Adrenal gland (tissue), 12 donors: ENCODE measurements around the gene MAGEB17. TPM values are rescaled to one million over a fixed set of nuclear protein-coding genes. Genes with fewer than 3 reads are reported as not detected.

Experiments used
- DNase-seq, 7 donors: peaks; one replicate each; pipeline ENCODE4 v3.0.0-alpha.2; 2019 to 2020
- H3K27ac ChIP-seq, 5 donors: fragments of 200-600 bp; sonication (generic) in 4 of 5; 1 replicate in 3 of 5; 2 replicates in 2 of 5; pipeline versions ENCODE4 v1.5.1 to v1.8.0; 2016 to 2020; ENCODE audit warnings: mild to moderate bottlenecking in 1 of 5
- H3K27me3 ChIP-seq: fragments of 200-600 bp; 2 replicates; pipeline ENCODE4 v1.8.0; 2021
- H3K36me3 ChIP-seq, 2 donors: fragments of 200-600 bp; replicated peaks in 1 of 2; 1 replicate in 1 of 2; 2 replicates in 1 of 2; pipeline versions ENCODE4 v1.5.1 to v1.8.0; 2018 to 2022
- H3K4me1 ChIP-seq, 2 donors: fragments of 200-600 bp; replicated peaks in 1 of 2; 1 replicate in 1 of 2; 2 replicates in 1 of 2; pipeline versions ENCODE4 v1.5.1 to v1.8.0; 2018 to 2021
- H3K4me3 ChIP-seq, 4 donors: fragments of 200-600 bp; sonication (generic) in 3 of 4; one replicate each; pipeline ENCODE4 v1.5.1; 2016 to 2018
- H3K9me3 ChIP-seq, 3 donors: fragments of 200-600 bp; sonication (generic) in 1 of 3; replicated peaks in 1 of 3; 1 replicate in 2 of 3; 2 replicates in 1 of 3; pipeline versions ENCODE4 v1.5.1 to v1.8.0; 2016 to 2021
- POLR2A ChIP-seq, 2 donors: fragments of 450-650 bp; IDR thresholded peaks; one replicate each; pipeline ENCODE4 v1.6.1; 2017; ENCODE audit warnings: antibody characterized with exemption in 2 of 2, mild to moderate bottlenecking in 2 of 2, moderate library complexity in 1 of 2
- whole genome bisulfite sequencing, 4 donors: extraction: QIAGEN DNeasy Blood & Tissue Kit in 2 of 4; methylation state at CpG; one replicate each; pipeline versions ENCODE4 v1.1.5 to v1.1.7; 2013 to 2017; 5-methylcytosine and 5-hydroxymethylcytosine counted together
- intact Hi-C, 2 donors: fragments of 100-400 bp; cut with DNase I; formaldehyde crosslinking; loops; one replicate each; pipeline versions ENCODE4 v1.14.1 to v1.15.0; 2022 to 2023
- polyA plus RNA-seq, 3 donors: library from polyadenylated mRNA; stranded (reverse); fragments of 200-250 nt in 2 of 3; fragments of 350-450 nt in 1 of 3; fragmentation: Illumina TruSeq in 1 of 3; extraction: RNeasy Lipid Tissue Mini Kit (QIAGEN cat#74804) in 1 of 3; gene quantifications; one replicate each; pipeline ENCODE4 v1.2.3, GENCODE V29; 2013 to 2014
- total RNA-seq, 9 donors: library from RNA; depleted of rRNA in 4 of 9; stranded (reverse); fragments of >200 nt in 4 of 9; fragments of 120-200 nt in 1 of 9; fragmentation: NEBNext Ultra II Directional in 1 of 9; extraction: Animal tissue kit (Norgen Biotek cat#: 25700) in 1 of 9; gene quantifications; one replicate each; pipeline versions ENCODE4 v1.1.0 to v1.2.4, GENCODE V29; 2013 to 2023
- TF ChIP-seq, protein P1 (sequence below), 6 experiments: fragments of 450-650 bp in 4 of 6; fragments of 200-600 bp in 2 of 6; sonication (generic) in 1 of 6; IDR thresholded peaks; 1 replicate in 5 of 6; 2 replicates in 1 of 6; pipeline versions ENCODE4 v1.5.1 to v1.8.0; 2016 to 2021; ENCODE audit warnings: antibody characterized with exemption in 6 of 6, mild to moderate bottlenecking in 2 of 6, moderate library complexity in 1 of 6
- donor health status: healthy with polysubstance abuse.
- donor health status: Bipolar disorder and iron deficiency.
- donor health status: DM: yes; HTN: yes; CAD: no.
- donor health status: DM: no; HTN: no; CAD: no.
- donor health status: DM: no; HTN: no; CAD: no.
- donor health status: DM: yes; HTN: yes; CAD: no.

The MAGEB17 gene
- total and polyA plus RNA-seq, 12 donors: 0.06 to 0.32 (median 0.07) TPM; not detected in 9

DNA sequence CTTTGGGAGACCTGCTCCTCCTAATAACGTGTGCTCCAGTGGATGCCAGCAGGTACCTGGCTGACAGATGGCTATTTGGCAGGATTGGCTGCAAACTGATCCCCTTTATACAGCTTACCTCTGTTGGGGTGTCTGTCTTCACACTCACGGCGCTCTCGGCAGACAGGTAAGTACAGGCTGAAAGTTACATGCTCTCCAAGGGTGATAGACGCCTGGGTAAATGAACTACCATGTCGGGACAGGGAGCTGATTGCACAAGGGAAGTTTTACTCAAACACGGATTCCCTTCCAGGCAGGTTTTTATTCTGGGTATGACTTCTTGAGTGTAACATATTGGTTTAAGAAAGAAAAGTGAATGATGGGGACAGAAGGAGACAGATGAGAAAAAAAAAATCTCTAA is 43.1 kb upstream of the MAGEB17 start:
- TF ChIP-seq POLR2A (IDR thresholded peaks at IDR 0.05): no peak
- TF ChIP-seq, protein P1, sequence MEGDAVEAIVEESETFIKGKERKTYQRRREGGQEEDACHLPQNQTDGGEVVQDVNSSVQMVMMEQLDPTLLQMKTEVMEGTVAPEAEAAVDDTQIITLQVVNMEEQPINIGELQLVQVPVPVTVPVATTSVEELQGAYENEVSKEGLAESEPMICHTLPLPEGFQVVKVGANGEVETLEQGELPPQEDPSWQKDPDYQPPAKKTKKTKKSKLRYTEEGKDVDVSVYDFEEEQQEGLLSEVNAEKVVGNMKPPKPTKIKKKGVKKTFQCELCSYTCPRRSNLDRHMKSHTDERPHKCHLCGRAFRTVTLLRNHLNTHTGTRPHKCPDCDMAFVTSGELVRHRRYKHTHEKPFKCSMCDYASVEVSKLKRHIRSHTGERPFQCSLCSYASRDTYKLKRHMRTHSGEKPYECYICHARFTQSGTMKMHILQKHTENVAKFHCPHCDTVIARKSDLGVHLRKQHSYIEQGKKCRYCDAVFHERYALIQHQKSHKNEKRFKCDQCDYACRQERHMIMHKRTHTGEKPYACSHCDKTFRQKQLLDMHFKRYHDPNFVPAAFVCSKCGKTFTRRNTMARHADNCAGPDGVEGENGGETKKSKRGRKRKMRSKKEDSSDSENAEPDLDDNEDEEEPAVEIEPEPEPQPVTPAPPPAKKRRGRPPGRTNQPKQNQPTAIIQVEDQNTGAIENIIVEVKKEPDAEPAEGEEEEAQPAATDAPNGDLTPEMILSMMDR (IDR thresholded peaks at IDR 0.05): no peak
- no peaks in the 10 kb centered on the region for H3K4me1 ChIP-seq
- WGBS, 4 donors: 69 to 86% (median 70%) methylated on average over 6 to 7 of the region's 7 CpGs
- intact Hi-C loops: loop anchor here in 1 of 2 donors (10.0 kb wide), 1 partner anchor 321 kb away; no protein-coding TSS in a partner anchor
- H3K36me3 ChIP-seq: no peaks in the 10 kb centered on the region
- no peaks in the 10 kb centered on the region for H3K9me3 ChIP-seq
- H3K27ac ChIP-seq: no peak overlapping the region
- no peak overlapping the region for H3K4me3 ChIP-seq
- H3K27me3 ChIP-seq: peaks cover 22% of the 10 kb centered on the region
- no peak for DNase-seq

DNA sequence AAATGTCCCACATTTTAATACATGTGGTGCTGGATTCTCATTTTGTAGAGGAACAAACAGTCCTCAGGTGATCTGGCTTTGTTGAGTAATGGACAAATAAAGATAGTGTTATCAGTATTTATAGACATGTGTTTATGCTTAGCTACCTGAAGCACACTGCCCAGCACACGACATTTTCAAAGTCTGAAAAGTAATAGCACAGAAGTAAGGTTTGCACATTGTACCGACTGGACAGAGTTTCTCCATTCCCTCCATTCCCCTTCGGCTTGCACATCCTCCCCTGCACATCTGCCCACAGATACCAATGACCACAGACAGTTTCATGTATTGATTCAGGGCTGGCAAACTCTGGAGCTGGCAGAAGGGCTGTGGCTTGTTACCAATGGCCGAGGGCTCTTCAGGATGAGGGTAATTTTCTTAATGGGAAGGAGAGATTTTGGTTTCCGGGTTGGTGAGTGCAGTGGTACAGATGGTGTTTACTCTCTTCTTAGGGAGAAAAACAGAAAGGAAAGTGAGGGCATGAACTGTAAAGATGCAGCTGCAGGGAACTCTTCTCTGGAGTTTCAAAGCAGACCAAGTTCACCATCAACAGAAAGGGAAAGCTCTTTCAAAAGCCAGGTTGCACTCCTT is 41.6 kb upstream of the MAGEB17 start:
- H3K27me3 ChIP-seq: peaks cover 28% of the 10 kb centered on the region
- TF ChIP-seq POLR2A (IDR thresholded peaks at IDR 0.05): no peak
- TF ChIP-seq, protein P1 (IDR thresholded peaks at IDR 0.05): no peak
- intact Hi-C loops: loop anchor here in 1 of 2 donors (10.0 kb wide), 1 partner anchor 319 kb away; no protein-coding TSS in a partner anchor
- no peak for DNase-seq
- H3K4me3 ChIP-seq: no peak overlapping the region
- no peak overlapping the region for H3K27ac ChIP-seq
- H3K36me3 ChIP-seq: no peaks in the 10 kb centered on the region
- WGBS, 4 donors: 59 to 72% (median 70%) methylated on average over 4 to 5 of the region's 5 CpGs
- H3K9me3 ChIP-seq: no peaks in the 10 kb centered on the region
- no peaks in the 10 kb centered on the region for H3K4me1 ChIP-seq

DNA sequence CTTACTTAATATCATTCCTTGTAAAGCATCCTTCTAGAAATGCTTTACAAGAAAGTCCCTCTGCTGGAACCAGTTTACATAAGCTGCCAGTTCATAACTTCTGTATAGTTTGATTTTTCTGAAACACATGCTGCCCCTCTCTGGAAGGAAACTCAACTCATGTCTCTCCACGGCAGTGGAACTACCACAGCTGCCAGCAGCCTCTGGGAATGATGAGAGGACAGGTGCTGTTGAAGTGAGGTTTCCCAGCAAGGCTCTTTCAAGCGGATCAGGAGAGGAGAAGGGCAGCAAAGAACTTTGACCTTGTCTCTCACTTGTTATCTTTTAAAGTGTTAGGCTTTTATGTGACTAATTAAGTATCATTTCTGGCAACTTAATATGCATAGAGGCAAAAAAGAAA is 36.6 kb upstream of the MAGEB17 start:
- 62 to 76% (median 69%) methylated on average over 2 of the region's 2 CpGs for WGBS, 4 donors
- DNase-seq: no peak
- H3K27me3 ChIP-seq: peaks cover 14% of the 10 kb centered on the region
- no peaks in the 10 kb centered on the region for H3K9me3 ChIP-seq
- no peak overlapping the region for H3K27ac ChIP-seq
- H3K4me1 ChIP-seq: no peaks in the 10 kb centered on the region
- no peaks in the 10 kb centered on the region for H3K36me3 ChIP-seq
- TF ChIP-seq POLR2A (IDR thresholded peaks at IDR 0.05): no peak
- TF ChIP-seq, protein P1 (IDR thresholded peaks at IDR 0.05): no peak
- no peak overlapping the region for H3K4me3 ChIP-seq
- intact Hi-C loops: no loop called here

DNA sequence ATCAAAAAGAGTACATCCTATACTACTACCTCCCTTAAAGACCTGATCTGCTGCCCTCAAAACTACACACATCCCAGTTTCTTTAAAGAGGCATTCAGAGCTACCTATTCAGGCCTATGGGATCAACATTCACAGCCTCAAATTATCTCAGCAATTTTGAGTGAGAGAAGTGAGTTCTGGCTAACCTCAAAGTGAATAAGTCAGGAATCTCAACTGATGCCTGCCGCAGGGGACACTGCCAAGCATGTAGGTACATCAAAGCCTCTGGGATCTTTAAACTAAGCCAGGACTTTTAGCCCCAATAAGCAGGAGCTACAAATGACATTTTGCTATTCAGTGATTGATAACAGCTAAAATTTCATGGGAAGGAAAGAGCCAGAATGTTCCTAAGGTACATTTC is 32.3 kb upstream of the MAGEB17 start:
- TF ChIP-seq, protein P1 (IDR thresholded peaks at IDR 0.05): no peak
- WGBS, 4 donors: 44 to 81% (median 72%) methylated on average over 1 of the region's 1 CpG
- Histone ChIP-seq H3K9me3 (no peaks in the 10 kb centered on the region), H3K4me3 (no peak overlapping the region), H3K4me1 (no peaks in the 10 kb centered on the region), H3K36me3 (no peaks in the 10 kb centered on the region), H3K27me3 (peaks cover 7% of the 10 kb centered on the region), H3K27ac (no peak overlapping the region)
- intact Hi-C loops: no loop called here
- DNase-seq: no peak
